Left ventricle myocardium inferior (tissue), 1 donor: ENCODE data around the gene C1orf50. TPM values are rescaled to one million over a fixed set of nuclear protein-coding genes. Genes with fewer than 3 reads are reported as not detected.

ENCODE experiments used
- DNase-seq: peaks from one replicate; pipeline ENCODE4 v3.0.0-alpha.2; 2020
- H3K27ac ChIP-seq: fragments of 200-600 bp; replicated peaks from 2 replicates; pipeline ENCODE4 v1.8.0; 2021
- H3K27me3 ChIP-seq: fragments of 200-600 bp; 2 replicates; pipeline ENCODE4 v1.8.0; 2021; ENCODE audit warnings: low read depth
- H3K36me3 ChIP-seq: fragments of 200-600 bp; 2 replicates; pipeline ENCODE4 v1.8.0; 2021
- H3K4me1 ChIP-seq: fragments of 200-600 bp; 2 replicates; pipeline ENCODE4 v1.8.0; 2021
- H3K4me3 ChIP-seq: fragments of 200-600 bp; 2 replicates; pipeline ENCODE4 v1.8.0; 2021; ENCODE audit warnings: mild to moderate bottlenecking, moderate library complexity
- H3K9me3 ChIP-seq: fragments of 200-600 bp; replicated peaks from 2 replicates; pipeline ENCODE4 v1.8.0; 2021
- intact Hi-C: fragments of 100-400 bp; cut with micrococcal nuclease; formaldehyde crosslinking; loops from one replicate; pipeline ENCODE4 v1.11.0; 2022
- total RNA-seq: library from RNA; stranded (reverse); fragmentation: NEBNext Ultra II Directional; extraction: Animal tissue kit (Norgen Biotek cat#: 25700); gene quantifications from one replicate; pipeline ENCODE4 v1.2.1, GENCODE V29; 2021
- TF ChIP-seq, protein P1 (sequence below): fragments of 200-600 bp; IDR thresholded peaks from 2 replicates; pipeline ENCODE4 v1.8.0; 2021; ENCODE audit warnings: antibody characterized with exemption, mild to moderate bottlenecking, borderline replicate concordance
- donor health status: DM: no; HTN: yes; CAD: no; lungs with severe emphysema.

Gene C1orf50
- total RNA-seq, 1 donor from 2014 or later: 7.8 TPM

DNA sequence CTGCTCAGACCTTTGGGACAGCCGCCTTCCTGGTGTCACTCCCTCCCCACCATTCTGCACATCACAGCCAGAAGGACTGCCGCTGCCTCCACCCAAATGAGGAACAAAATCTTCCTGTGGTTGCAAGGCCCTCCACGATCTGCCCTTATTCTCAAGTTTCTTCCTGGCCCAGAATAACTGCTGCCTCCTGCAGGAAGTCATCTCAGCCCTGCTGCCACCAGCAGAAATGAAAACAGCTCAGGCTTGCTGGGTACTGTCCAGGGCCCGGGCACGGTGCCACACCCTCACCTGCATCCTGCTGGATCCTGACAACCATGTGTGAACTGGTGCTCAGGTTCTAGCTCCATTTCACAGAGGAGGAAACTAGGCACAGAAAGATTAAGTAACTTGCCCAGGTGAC is 29.8 kb upstream of the C1orf50 start:
- TF ChIP-seq, protein P1, sequence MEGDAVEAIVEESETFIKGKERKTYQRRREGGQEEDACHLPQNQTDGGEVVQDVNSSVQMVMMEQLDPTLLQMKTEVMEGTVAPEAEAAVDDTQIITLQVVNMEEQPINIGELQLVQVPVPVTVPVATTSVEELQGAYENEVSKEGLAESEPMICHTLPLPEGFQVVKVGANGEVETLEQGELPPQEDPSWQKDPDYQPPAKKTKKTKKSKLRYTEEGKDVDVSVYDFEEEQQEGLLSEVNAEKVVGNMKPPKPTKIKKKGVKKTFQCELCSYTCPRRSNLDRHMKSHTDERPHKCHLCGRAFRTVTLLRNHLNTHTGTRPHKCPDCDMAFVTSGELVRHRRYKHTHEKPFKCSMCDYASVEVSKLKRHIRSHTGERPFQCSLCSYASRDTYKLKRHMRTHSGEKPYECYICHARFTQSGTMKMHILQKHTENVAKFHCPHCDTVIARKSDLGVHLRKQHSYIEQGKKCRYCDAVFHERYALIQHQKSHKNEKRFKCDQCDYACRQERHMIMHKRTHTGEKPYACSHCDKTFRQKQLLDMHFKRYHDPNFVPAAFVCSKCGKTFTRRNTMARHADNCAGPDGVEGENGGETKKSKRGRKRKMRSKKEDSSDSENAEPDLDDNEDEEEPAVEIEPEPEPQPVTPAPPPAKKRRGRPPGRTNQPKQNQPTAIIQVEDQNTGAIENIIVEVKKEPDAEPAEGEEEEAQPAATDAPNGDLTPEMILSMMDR: no peak
- Histone ChIP-seq H3K4me3 (no peak overlapping the region), H3K9me3 (no peaks in the 10 kb centered on the region), H3K36me3 (no peaks in the 10 kb centered on the region), H3K4me1 (no peaks in the 10 kb centered on the region), H3K27me3 (no peaks in the 10 kb centered on the region), H3K27ac (no peak overlapping the region)
- DNase-seq: no peak
- intact Hi-C loops: no loop called here

DNA sequence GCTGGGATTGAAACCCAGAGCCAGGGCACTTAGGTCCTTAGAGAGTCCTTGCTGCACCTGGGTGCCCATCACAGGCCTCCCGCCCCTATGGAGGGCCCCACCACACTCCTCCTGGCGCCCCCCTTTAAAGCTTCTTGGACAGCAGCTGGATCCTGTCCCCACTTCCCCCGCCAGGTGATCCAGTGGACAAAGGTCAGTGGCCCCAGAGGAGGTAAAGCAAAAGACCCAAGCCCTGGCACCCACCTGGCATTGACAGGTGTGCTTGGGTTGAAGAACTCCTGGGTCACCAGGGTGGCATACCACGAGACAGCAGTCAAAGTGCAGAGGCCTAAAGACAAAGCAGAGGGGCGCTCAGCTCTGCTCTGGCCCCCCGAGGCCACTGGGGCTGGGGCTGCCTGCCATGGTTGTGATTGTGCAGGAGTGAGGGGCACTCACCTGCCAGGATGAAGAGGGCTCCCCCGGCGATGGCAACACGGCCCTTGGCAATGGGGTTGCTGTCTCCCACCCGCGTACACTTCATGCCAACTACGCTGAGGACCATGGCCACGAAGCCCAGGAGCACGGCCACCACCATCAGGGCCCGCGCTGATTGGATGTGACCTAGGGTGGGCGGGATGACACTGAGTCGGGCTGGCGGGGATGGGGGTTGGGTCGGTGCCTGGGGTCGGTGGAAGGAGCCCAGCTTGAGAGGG is 28.9 kb upstream of the C1orf50 start:
- Histone ChIP-seq H3K27me3 (no peaks in the 10 kb centered on the region), H3K36me3 (no peaks in the 10 kb centered on the region), H3K27ac (no peak overlapping the region), H3K9me3 (no peaks in the 10 kb centered on the region), H3K4me3 (no peak overlapping the region), H3K4me1 (no peaks in the 10 kb centered on the region)
- TF ChIP-seq, protein P1: no peak
- intact Hi-C loops: no loop called here
- DNase-seq: no peak

DNA sequence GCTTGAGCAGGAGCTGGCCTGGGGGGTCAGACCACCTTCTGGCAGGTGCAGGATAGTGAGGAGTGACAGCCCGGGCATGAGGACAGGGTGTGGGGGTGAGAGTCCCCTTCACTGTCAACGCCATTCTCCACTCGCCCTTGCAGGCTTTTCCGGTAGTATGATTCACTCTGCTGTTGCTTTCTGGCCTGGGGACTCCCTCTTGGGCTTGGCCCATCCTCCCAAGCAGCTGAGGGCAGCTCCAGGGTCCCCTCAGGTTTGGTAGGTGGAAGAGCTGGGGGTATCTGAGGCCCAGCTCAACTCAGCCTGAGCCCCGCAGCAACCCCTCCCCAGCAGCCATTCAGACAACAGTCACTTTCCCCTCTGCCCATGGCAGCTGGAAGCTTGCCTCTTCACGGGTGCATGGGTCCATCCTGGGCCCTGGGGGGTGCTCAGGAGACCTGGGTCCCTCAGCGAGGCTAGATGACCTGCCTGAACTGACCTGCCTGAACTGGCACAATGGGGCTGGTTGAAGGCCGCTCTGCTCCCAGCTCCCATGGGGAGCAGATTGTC is 28.3 kb upstream of the C1orf50 start:
- DNase-seq: no peak
- TF ChIP-seq, protein P1: no peak
- Histone ChIP-seq H3K9me3 (no peaks in the 10 kb centered on the region), H3K4me3 (no peak overlapping the region), H3K27ac (no peak overlapping the region), H3K36me3 (no peaks in the 10 kb centered on the region), H3K27me3 (no peaks in the 10 kb centered on the region), H3K4me1 (no peaks in the 10 kb centered on the region)
- intact Hi-C loops: no loop called here

DNA sequence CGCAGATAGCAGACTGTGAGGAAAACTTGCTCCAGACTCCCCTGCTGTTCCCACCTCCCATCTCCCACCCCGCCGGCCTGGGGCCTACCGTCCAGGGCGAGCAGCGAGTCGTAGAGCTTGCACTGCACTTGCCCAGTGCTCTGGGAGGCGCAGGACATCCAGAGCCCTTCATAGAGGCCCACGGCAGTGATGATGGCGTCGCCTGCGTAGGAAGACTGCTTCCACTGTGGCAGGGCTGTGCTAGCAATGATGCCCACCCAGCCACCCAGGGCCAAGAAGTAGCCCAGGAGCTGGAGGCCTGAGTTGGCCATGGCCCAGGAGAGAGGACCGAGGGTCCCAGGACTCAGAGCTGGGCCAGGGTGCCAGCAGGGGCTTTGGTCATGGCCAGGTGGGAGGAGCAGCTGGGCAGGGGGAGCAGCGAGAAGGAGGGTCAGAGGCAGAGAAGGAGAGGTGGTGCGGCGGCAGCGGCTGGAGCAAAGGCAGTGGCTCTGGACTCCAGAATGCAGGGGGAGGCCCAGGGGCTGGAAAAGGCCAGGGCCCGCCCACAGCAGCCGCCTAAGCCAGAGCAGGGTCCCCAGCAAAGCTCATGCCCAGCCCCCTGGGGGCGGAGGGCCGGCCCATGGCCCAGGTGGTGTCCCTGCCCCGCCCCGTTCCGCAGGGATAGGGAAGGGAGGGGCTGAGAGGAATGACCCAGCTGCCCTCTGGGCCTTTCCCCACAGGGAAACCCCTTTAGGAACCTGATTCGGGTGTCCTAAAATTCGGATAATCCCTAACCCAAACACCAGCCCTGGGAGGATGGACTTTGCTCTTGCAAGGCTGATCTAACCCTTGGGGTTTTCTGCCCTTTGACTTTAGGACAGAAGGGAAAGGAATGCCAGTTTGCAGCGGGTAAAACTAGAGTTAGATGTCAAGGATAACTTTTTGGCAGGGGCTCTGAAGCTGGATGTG is 27.0 kb upstream of the C1orf50 start, which contains the start of gene CLDN19:
Gene CLDN19, minus strand, starts transcription at position 484 of the 948 bp plus-strand sequence. Its CDS starts 173 bp downstream, at position 311.
- H3K4me1 ChIP-seq: no peaks in the 10 kb centered on the region
- H3K4me3 ChIP-seq: no peak within 1 kb of the TSS
- TF ChIP-seq, protein P1: no peak
- H3K36me3 ChIP-seq: no peaks in the 10 kb centered on the region
- intact Hi-C loops: no loop called here
- no peak for DNase-seq
- no peaks in the 10 kb centered on the region for H3K27me3 ChIP-seq
- no peak within 1 kb of the TSS for H3K27ac ChIP-seq
- no peaks in the 10 kb centered on the region for H3K9me3 ChIP-seq

DNA sequence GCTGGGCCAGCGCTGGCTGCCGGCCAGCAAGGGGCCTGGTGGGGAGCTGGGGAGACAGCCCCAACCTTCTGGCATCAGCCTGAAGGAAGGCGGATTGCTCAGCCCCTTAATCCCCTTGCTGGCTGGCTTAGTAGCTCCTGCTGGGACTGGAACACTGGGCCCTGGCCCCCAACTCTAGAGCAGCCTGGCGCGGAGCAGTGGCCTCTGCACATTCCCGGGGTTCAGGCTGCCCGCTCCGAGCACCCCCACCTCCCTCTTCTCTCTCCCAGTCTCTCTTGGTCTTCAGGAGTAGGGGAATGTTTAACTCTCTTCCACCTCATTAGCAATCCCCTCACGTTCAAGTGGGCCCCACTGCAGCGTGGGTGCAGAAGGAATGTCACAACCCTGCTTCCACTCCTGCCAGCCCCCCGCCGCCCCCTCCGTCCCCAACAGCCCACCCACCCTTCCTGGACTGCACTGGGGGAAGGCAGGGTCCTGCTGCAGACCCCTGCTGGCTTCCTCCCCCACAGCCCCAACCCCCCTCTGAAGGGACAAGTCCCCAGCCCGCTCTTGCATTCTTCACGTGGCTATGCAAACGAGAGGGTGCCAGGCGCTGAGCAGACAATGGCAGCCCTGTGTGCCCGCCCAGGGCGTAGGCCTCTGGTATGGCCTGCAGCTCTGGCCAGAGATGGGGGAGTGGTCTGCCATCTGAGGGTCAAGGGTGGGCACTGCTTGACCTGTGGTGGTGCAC is 26.0 kb upstream of the C1orf50 start:
- no peaks in the 10 kb centered on the region for H3K9me3 ChIP-seq
- no peak overlapping the region for H3K27ac ChIP-seq
- H3K4me3 ChIP-seq: no peak overlapping the region
- no peaks in the 10 kb centered on the region for H3K27me3 ChIP-seq
- intact Hi-C loops: no loop called here
- H3K36me3 ChIP-seq: peaks cover 5% of the 10 kb centered on the region
- DNase-seq: no peak
- H3K4me1 ChIP-seq: no peaks in the 10 kb centered on the region
- TF ChIP-seq, protein P1: no peak
